Endothelial cell (in vitro differentiated cells): ENCODE data around the gene GRM7. TPM values are rescaled to one million over a fixed set of nuclear protein-coding genes. Genes with fewer than 3 reads are reported as not detected.

Experiments used
- DNase-seq: peaks from one replicate; pipeline ENCODE4 v3.0.0; 2021; ENCODE audit warnings: low spot score
- H3K27ac Mint-ChIP-seq: one replicate; pipeline ENCODE4 v1.8.0; 2021; ENCODE audit warnings: mixed read lengths, inconsistent platforms; ENCODE audit not compliant: unreplicated experiment
- H3K27me3 Mint-ChIP-seq: one replicate; pipeline ENCODE4 v1.8.0; 2021; ENCODE audit warnings: mild to moderate bottlenecking, moderate library complexity, mixed read lengths, inconsistent platforms; ENCODE audit not compliant: unreplicated experiment
- H3K36me3 Mint-ChIP-seq: one replicate; pipeline ENCODE4 v1.8.0; 2021; ENCODE audit warnings: mild to moderate bottlenecking, low read depth, mixed read lengths, inconsistent platforms; ENCODE audit not compliant: unreplicated experiment
- H3K4me1 Mint-ChIP-seq: one replicate; pipeline ENCODE4 v1.8.0; 2021; ENCODE audit warnings: mild to moderate bottlenecking, mixed read lengths, inconsistent platforms; ENCODE audit not compliant: unreplicated experiment
- H3K4me3 Mint-ChIP-seq: one replicate; pipeline ENCODE4 v1.8.0; 2021; ENCODE audit warnings: mild to moderate bottlenecking, mixed read lengths, inconsistent platforms; ENCODE audit not compliant: unreplicated experiment
- H3K9me3 Mint-ChIP-seq: one replicate; pipeline ENCODE4 v1.8.0; 2021; ENCODE audit warnings: mixed read lengths, inconsistent platforms; ENCODE audit not compliant: unreplicated experiment
- total RNA-seq: library from RNA; stranded (reverse); fragmentation: NEBNext Ultra II Directional; extraction: Animal tissue kit (Norgen Biotek cat#: 25700); gene quantifications from one replicate; pipeline ENCODE4 v1.2.1, GENCODE V29; 2021; ENCODE audit not compliant: unreplicated experiment
- TF ChIP-seq, protein P1 (sequence below): fragments of 200-600 bp; sonication (generic); IDR thresholded peaks from one replicate; pipeline ENCODE4 v1.5.0; 2021; ENCODE audit warnings: antibody characterized with exemption; ENCODE audit not compliant: unreplicated experiment

The GRM7 gene
- total RNA-seq, 1 donor from 2014 or later = 0.18 TPM

DNA sequence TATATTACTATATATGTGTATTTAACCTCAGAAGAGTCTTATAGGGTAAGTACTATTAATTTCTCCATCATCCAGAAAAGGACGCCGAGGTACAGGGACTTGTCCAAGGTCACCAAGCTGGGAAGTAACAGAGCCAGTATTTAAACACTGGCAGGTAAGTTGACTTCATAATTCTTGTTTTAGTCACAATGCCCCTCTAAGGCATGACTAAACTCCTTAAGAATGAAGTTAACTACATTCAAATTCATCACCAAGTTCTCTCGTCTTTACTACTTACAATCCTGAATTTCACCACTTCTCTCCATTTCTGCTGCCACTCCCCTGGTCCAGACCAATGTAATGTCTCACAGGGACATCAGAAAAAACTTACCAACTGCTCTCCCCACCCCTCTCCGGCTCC is 312.1 kb downstream of the GRM7 start:
- TF ChIP-seq, protein P1, sequence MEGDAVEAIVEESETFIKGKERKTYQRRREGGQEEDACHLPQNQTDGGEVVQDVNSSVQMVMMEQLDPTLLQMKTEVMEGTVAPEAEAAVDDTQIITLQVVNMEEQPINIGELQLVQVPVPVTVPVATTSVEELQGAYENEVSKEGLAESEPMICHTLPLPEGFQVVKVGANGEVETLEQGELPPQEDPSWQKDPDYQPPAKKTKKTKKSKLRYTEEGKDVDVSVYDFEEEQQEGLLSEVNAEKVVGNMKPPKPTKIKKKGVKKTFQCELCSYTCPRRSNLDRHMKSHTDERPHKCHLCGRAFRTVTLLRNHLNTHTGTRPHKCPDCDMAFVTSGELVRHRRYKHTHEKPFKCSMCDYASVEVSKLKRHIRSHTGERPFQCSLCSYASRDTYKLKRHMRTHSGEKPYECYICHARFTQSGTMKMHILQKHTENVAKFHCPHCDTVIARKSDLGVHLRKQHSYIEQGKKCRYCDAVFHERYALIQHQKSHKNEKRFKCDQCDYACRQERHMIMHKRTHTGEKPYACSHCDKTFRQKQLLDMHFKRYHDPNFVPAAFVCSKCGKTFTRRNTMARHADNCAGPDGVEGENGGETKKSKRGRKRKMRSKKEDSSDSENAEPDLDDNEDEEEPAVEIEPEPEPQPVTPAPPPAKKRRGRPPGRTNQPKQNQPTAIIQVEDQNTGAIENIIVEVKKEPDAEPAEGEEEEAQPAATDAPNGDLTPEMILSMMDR = no peak
- Mint-ChIP-seq H3K27me3 (peaks cover 1% of the 10 kb centered on the region), H3K4me3 (no peak overlapping the region), H3K36me3 (no peaks in the 10 kb centered on the region), H3K9me3 (no peaks in the 10 kb centered on the region), H3K27ac (no peak overlapping the region), H3K4me1 (no peaks in the 10 kb centered on the region)
- DNase-seq = no peak

GRCh38 chr3:7188551-7188950 is 327.6 kb downstream of the GRM7 start:
- no peak for DNase-seq
- Mint-ChIP-seq H3K9me3 (no peaks in the 10 kb centered on the region), H3K27ac (no peak overlapping the region), H3K36me3 (no peaks in the 10 kb centered on the region), H3K27me3 (no peaks in the 10 kb centered on the region), H3K4me1 (no peaks in the 10 kb centered on the region), H3K4me3 (no peak overlapping the region)
- TF ChIP-seq, protein P1 = no peak

- Mint-ChIP-seq H3K27me3 (no peaks in the 10 kb centered on the region), H3K36me3 (no peaks in the 10 kb centered on the region), H3K4me1 (no peaks in the 10 kb centered on the region), H3K27ac (no peak overlapping the region), H3K4me3 (no peak overlapping the region), H3K9me3 (no peaks in the 10 kb centered on the region)
- no peak for DNase-seq
- TF ChIP-seq, protein P1 = no peak
Measured at GRCh38 chr3:7190095-7190494, 329.2 kb downstream of the GRM7 start.

DNA sequence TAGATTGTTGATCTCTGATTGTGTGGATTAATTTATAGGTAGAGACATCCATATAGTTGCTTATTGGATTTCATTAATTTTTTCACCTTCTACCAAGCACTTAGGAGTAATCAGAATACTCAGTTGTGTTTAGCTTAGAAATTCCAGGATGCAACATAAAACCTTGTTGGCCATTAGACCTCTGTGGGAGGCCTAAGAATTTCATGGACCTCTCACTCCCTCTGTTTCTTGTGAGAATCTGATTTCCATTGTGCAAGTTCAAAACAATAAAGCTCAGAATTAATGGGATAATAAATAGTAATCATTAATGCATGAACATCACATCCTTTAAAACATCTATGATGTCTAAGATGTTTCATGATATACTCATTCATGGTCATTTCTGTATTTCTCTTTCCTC is 332.4 kb downstream of the GRM7 start:
- H3K27ac Mint-ChIP-seq = no peak overlapping the region
- no peaks in the 10 kb centered on the region for H3K36me3 Mint-ChIP-seq
- no peak overlapping the region for H3K4me3 Mint-ChIP-seq
- H3K4me1 Mint-ChIP-seq = no peaks in the 10 kb centered on the region
- H3K27me3 Mint-ChIP-seq = no peaks in the 10 kb centered on the region
- no peaks in the 10 kb centered on the region for H3K9me3 Mint-ChIP-seq
- no peak for DNase-seq
- TF ChIP-seq, protein P1 = no peak

- no peak for DNase-seq
- no peaks in the 10 kb centered on the region for H3K4me1 Mint-ChIP-seq
- H3K27ac Mint-ChIP-seq = no peak overlapping the region
- TF ChIP-seq, protein P1 = no peak
- H3K9me3 Mint-ChIP-seq = no peaks in the 10 kb centered on the region
- H3K4me3 Mint-ChIP-seq = no peak overlapping the region
- H3K36me3 Mint-ChIP-seq = no peaks in the 10 kb centered on the region
- no peaks in the 10 kb centered on the region for H3K27me3 Mint-ChIP-seq
Measured at GRCh38 chr3:7194071-7194835, 333.3 kb downstream of the GRM7 start.
